CD4-positive, alpha-beta T cell (primary cell): ENCODE results near the gene AKAP7. TPM values are rescaled to one million over a fixed set of nuclear protein-coding genes. Genes with fewer than 3 reads are reported as not detected.

Experiments used
- ATAC-seq: fragments of 200-7000 bp; cut with Tn5 transposase; one replicate; pipeline ENCODE4 v1.10.0; 2022; ENCODE audit warnings: mild to moderate bottlenecking; ENCODE audit not compliant: poor library complexity
- CTCF ChIA-PET: fragments of 350-600 bp; sonication (Branson Sonifier 250); formaldehyde crosslinking; loops from one replicate; lab custom pipeline; 2021; ENCODE audit warnings: antibody characterized with exemption, inconsistent platforms; lab: Charles Lee
- POLR2A ChIA-PET: fragments of 350-600 bp; sonication (Branson Sonifier 250); formaldehyde crosslinking; loops from one replicate; lab custom pipeline; 2021; ENCODE audit warnings: antibody characterized with exemption, inconsistent platforms; lab: Charles Lee
- DNase-seq, 14 experiments: peaks; one replicate each; pipeline ENCODE4 v3.0.0-alpha.2; 2013 to 2020; ENCODE audit warnings: mixed read lengths in 2 of 14
- H3K27ac ChIP-seq, 2 donors: one replicate each; pipeline versions ENCODE4 v1.5.1 to v1.7.0; 2013; ENCODE audit warnings: low read length in 2 of 2, low read depth in 1 of 2, mild to moderate bottlenecking in 1 of 2
- H3K27me3 ChIP-seq, 2 experiments: 1 replicate in 1 of 2; 2 replicates in 1 of 2; pipeline versions ENCODE4 v1.6.1 to v1.7.0; 2013; ENCODE audit warnings: low read length in 2 of 2, control low read depth in 1 of 2, mild to moderate bottlenecking in 1 of 2, moderate library complexity in 1 of 2; ENCODE audit not compliant: insufficient read depth in 2 of 2, control insufficient read depth in 1 of 2
- H3K36me3 ChIP-seq: one replicate; pipeline ENCODE4 v1.6.1; 2013; ENCODE audit warnings: low read length, control low read depth; ENCODE audit not compliant: insufficient read depth
- H3K4me1 ChIP-seq: one replicate; pipeline ENCODE4 v1.6.1; 2013; ENCODE audit warnings: low read length, control low read depth; ENCODE audit not compliant: insufficient read depth
- H3K4me3 ChIP-seq: one replicate; pipeline ENCODE4 v1.5.1; 2013; ENCODE audit warnings: mild to moderate bottlenecking, low read length, moderate library complexity
- H3K9me3 ChIP-seq, 2 experiments: 1 replicate in 1 of 2; 2 replicates in 1 of 2; pipeline versions ENCODE4 v1.6.1 to v1.7.0; 2013; ENCODE audit warnings: low read length in 2 of 2, mild to moderate bottlenecking in 2 of 2, control low read depth in 1 of 2, moderate library complexity in 1 of 2; ENCODE audit not compliant: control insufficient read depth in 1 of 2, insufficient read depth in 1 of 2
- H3K27ac Mint-ChIP-seq: one replicate; pipeline ENCODE4 v1.8.0; 2020; ENCODE audit warnings: mixed read lengths
- H3K27me3 Mint-ChIP-seq: one replicate; pipeline ENCODE4 v1.8.0; 2021; ENCODE audit warnings: mixed read lengths
- H3K36me3 Mint-ChIP-seq: one replicate; pipeline ENCODE4 v1.8.0; 2021; ENCODE audit warnings: low read depth, mixed read lengths
- H3K4me1 Mint-ChIP-seq: one replicate; pipeline ENCODE4 v1.8.0; 2021; ENCODE audit warnings: low read depth, mixed read lengths
- H3K4me3 Mint-ChIP-seq: one replicate; pipeline ENCODE4 v1.8.0; 2020; ENCODE audit warnings: mild to moderate bottlenecking, mixed read lengths
- H3K9me3 Mint-ChIP-seq: one replicate; pipeline ENCODE4 v1.8.0; 2020; ENCODE audit warnings: mixed read lengths
- CTCF ChIP-seq: fragments of 200-600 bp; IDR thresholded peaks from one replicate; pipeline ENCODE4 v1.8.0; 2022; ENCODE audit warnings: antibody characterized with exemption, mild to moderate bottlenecking
- intact Hi-C, 2 experiments: fragments of 100-400 bp; cut with DNase I in 1 of 2; cut with micrococcal nuclease in 1 of 2; formaldehyde crosslinking; loops; one replicate each; pipeline versions ENCODE4 v1.15.1 to v1.9.0; 2023 to 2025; cut with DNase I, micrococcal nuclease
- total RNA-seq, 174 experiments: library from RNA in 2 of 174; stranded (reverse) in 2 of 174; gene quantifications; one replicate each; pipeline ENCODE4 v1.2.3 and lab custom pipeline; 2021 to 2026

The AKAP7 gene
- total RNA-seq, 2 experiments from 2014 or later: 9.1 to 12.2 TPM

GRCh38 chr6:131169613-131170012 is 34.3 kb downstream of the AKAP7 start:
- no peaks in the 10 kb centered on the region for H3K27me3 ChIP-seq
- Mint-ChIP-seq H3K9me3 (no peaks in the 10 kb centered on the region), H3K4me3 (no peak overlapping the region), H3K27me3 (no peaks in the 10 kb centered on the region), H3K4me1 (no peaks in the 10 kb centered on the region), H3K36me3 (peaks cover 41% of the 10 kb centered on the region), H3K27ac (no peak overlapping the region)
- ChIA-PET CTCF (no interaction called here), POLR2A (no interaction called here)
- intact Hi-C loops: no loop called here
- TF ChIP-seq CTCF: no peak
- no peaks in the 10 kb centered on the region for H3K4me1 ChIP-seq
- ATAC-seq (no peak), DNase-seq (no peak)
- H3K9me3 ChIP-seq: no peaks in the 10 kb centered on the region
- H3K4me3 ChIP-seq: no peak overlapping the region
- no peaks in the 10 kb centered on the region for H3K36me3 ChIP-seq
- H3K27ac ChIP-seq: no peak overlapping the region

GRCh38 chr6:131172222-131172621 is 37.0 kb downstream of the AKAP7 start:
- ATAC-seq: no peak
- intact Hi-C loops: no loop called here

GRCh38 chr6:131173680-131174079 is 38.4 kb downstream of the AKAP7 start:
- Mint-ChIP-seq H3K4me1 (no peaks in the 10 kb centered on the region), H3K27me3 (no peaks in the 10 kb centered on the region), H3K4me3 (no peak overlapping the region), H3K27ac (no peak overlapping the region), H3K36me3 (peaks cover 35% of the 10 kb centered on the region), H3K9me3 (no peaks in the 10 kb centered on the region)
- DNase-seq (no peak), ATAC-seq (no peak)
- Histone ChIP-seq H3K27ac (no peak overlapping the region), H3K4me3 (no peak overlapping the region), H3K27me3 (no peaks in the 10 kb centered on the region), H3K9me3 (no peaks in the 10 kb centered on the region), H3K36me3 (no peaks in the 10 kb centered on the region), H3K4me1 (no peaks in the 10 kb centered on the region)
- intact Hi-C loops: no loop called here
- POLR2A ChIA-PET: no interaction called here
- CTCF ChIA-PET: no interaction called here
- TF ChIP-seq CTCF: no peak

More at GRCh38 chr6:131172222-131172621, 37.0 kb downstream of the AKAP7 start:
- no peaks in the 10 kb centered on the region for H3K9me3 ChIP-seq
- no peak for TF ChIP-seq CTCF
- Mint-ChIP-seq H3K9me3 (no peaks in the 10 kb centered on the region), H3K4me1 (no peaks in the 10 kb centered on the region), H3K27me3 (no peaks in the 10 kb centered on the region), H3K36me3 (peaks cover 31% of the 10 kb centered on the region), H3K4me3 (no peak overlapping the region), H3K27ac (no peak overlapping the region)
- no peaks in the 10 kb centered on the region for H3K4me1 ChIP-seq
- DNase-seq: no peak
- ChIA-PET CTCF (no interaction called here), POLR2A (no interaction called here)
- no peak overlapping the region for H3K4me3 ChIP-seq
- no peaks in the 10 kb centered on the region for H3K27me3 ChIP-seq
- no peak overlapping the region for H3K27ac ChIP-seq
- no peaks in the 10 kb centered on the region for H3K36me3 ChIP-seq
